B cell (primary cell): ENCODE results near the gene GFI1B. TPM values are rescaled to one million over a fixed set of nuclear protein-coding genes. Genes with fewer than 3 reads are reported as not detected.

Experiments used
- ATAC-seq: fragments of 200-7000 bp; cut with Tn5 transposase; one replicate; pipeline ENCODE4 v1.10.0; 2021; ENCODE audit warnings: low read depth, mild to moderate bottlenecking, moderate number of reproducible peaks, moderate library complexity
- CTCF ChIA-PET: fragments of 350-600 bp; sonication (Branson Sonifier 250); formaldehyde crosslinking; loops from one replicate; lab custom pipeline; 2021; ENCODE audit warnings: antibody characterized with exemption, inconsistent platforms; lab: Charles Lee
- POLR2A ChIA-PET: fragments of 350-600 bp; sonication (Branson Sonifier 250); formaldehyde crosslinking; loops from one replicate; lab custom pipeline; 2021; ENCODE audit warnings: antibody characterized with exemption; lab: Charles Lee
- DNase-seq: peaks from one replicate; pipeline ENCODE4 v3.0.0; 2013
- H2AFZ ChIP-seq: 2 replicates; pipeline ENCODE4 v1.6.1; 2012; ENCODE audit warnings: mild to moderate bottlenecking, low read depth, low read length; ENCODE audit not compliant: insufficient read depth, poor library complexity, severe bottlenecking
- H3K27ac ChIP-seq, 2 donors: 1 replicate in 1 of 2; 2 replicates in 1 of 2; pipeline ENCODE4 v1.5.1; 2012 to 2013; ENCODE audit warnings: low read length in 2 of 2, mild to moderate bottlenecking in 2 of 2, moderate library complexity in 1 of 2
- H3K27me3 ChIP-seq, 4 experiments: fragments of 200-600 bp in 1 of 4; sonication (generic) in 1 of 4; replicated peaks in 1 of 4; 1 replicate in 2 of 4; 2 replicates in 2 of 4; pipeline versions ENCODE4 v1.6.1 to v1.7.0; 2013 to 2016; ENCODE audit warnings: low read length in 3 of 4, mild to moderate bottlenecking in 2 of 4, mixed read lengths in 1 of 4, moderate library complexity in 1 of 4; ENCODE audit not compliant: insufficient read depth in 4 of 4, control insufficient read depth in 3 of 4; ENCODE audit errors: control extremely low read depth in 1 of 4
- H3K36me3 ChIP-seq, 2 experiments: replicated peaks in 1 of 2; 1 replicate in 1 of 2; 2 replicates in 1 of 2; pipeline versions ENCODE4 v1.6.1 to v1.7.1; 2013; ENCODE audit warnings: low read length in 1 of 2; ENCODE audit not compliant: insufficient read depth in 2 of 2, control insufficient read depth in 1 of 2; ENCODE audit errors: control extremely low read depth in 1 of 2, extremely low read depth in 1 of 2
- H3K4me1 ChIP-seq, 2 donors: fragments of 200-600 bp in 1 of 2; sonication (generic) in 1 of 2; 1 replicate in 1 of 2; 2 replicates in 1 of 2; pipeline versions ENCODE4 v1.5.1 to v1.6.1; 2013 to 2017; ENCODE audit warnings: low read length in 2 of 2; ENCODE audit not compliant: control insufficient read depth in 2 of 2, insufficient read depth in 2 of 2
- H3K4me2 ChIP-seq: replicated peaks from 2 replicates; pipeline ENCODE3; 2012; ENCODE audit warnings: mild to moderate bottlenecking, low read depth, low read length; ENCODE audit not compliant: poor library complexity, severe bottlenecking
- H3K4me3 ChIP-seq, 5 experiments: fragments of 200-600 bp in 1 of 5; sonication (generic) in 1 of 5; 1 replicate in 3 of 5; 2 replicates in 2 of 5; pipeline versions ENCODE4 v1.5.1 to v1.7.0; 2011 to 2016; ENCODE audit warnings: low read length in 4 of 5, mild to moderate bottlenecking in 4 of 5, low read depth in 2 of 5, control low read depth in 1 of 5, moderate library complexity in 1 of 5; ENCODE audit not compliant: insufficient read depth in 1 of 5; ENCODE audit errors: control extremely low read depth in 1 of 5, extremely low read depth in 1 of 5
- H3K79me2 ChIP-seq: fragments of 200-600 bp; sonication (generic); one replicate; pipeline ENCODE4 v1.6.0; 2016; ENCODE audit warnings: low read length; ENCODE audit not compliant: control insufficient read depth, insufficient read depth
- H3K9ac ChIP-seq: fragments of 200-600 bp; sonication (generic); 2 replicates; pipeline ENCODE4 v1.6.1; 2017; ENCODE audit warnings: mild to moderate bottlenecking, low read length, moderate library complexity
- H3K9me3 ChIP-seq, 3 donors: one replicate each; pipeline versions ENCODE4 v1.6.1 to v1.7.1; 2013; ENCODE audit warnings: low read length in 2 of 3; ENCODE audit not compliant: control insufficient read depth in 2 of 3, insufficient read depth in 1 of 3; ENCODE audit errors: control extremely low read depth in 1 of 3
- H4K20me1 ChIP-seq: 2 replicates; pipeline ENCODE4 v1.6.0; 2012; ENCODE audit warnings: mild to moderate bottlenecking, low read length; ENCODE audit not compliant: insufficient read depth, control insufficient read depth, poor library complexity, severe bottlenecking
- H3K27ac Mint-ChIP-seq: one replicate; pipeline ENCODE4 v1.8.0; 2021; ENCODE audit warnings: mixed read lengths
- H3K27me3 Mint-ChIP-seq: one replicate; pipeline ENCODE4 v1.8.0; 2021; ENCODE audit warnings: mixed read lengths
- H3K4me1 Mint-ChIP-seq: one replicate; pipeline ENCODE4 v1.8.0; 2021; ENCODE audit warnings: mixed read lengths
- H3K4me3 Mint-ChIP-seq: one replicate; pipeline ENCODE4 v1.8.0; 2021; ENCODE audit warnings: mixed read lengths
- H3K9me3 Mint-ChIP-seq: one replicate; pipeline ENCODE4 v1.8.0; 2022; ENCODE audit warnings: mixed read lengths; ENCODE audit not compliant: insufficient read depth
- EZH2 ChIP-seq: IDR thresholded peaks from 2 replicates; pipeline ENCODE4 v1.6.1; 2012; ENCODE audit warnings: borderline replicate concordance, low read depth, mild to moderate bottlenecking, moderate library complexity, low read length; ENCODE audit not compliant: insufficient read depth, poor library complexity, severe bottlenecking
- WGBS: methylation state at CpG from one replicate; pipeline ENCODE4 v1.1.5; 2013; ENCODE audit warnings: missing lambda C conversion rate; ENCODE audit not compliant: insufficient coverage; 5-methylcytosine and 5-hydroxymethylcytosine counted together
- intact Hi-C: fragments of 100-400 bp; cut with micrococcal nuclease; formaldehyde crosslinking; loops from one replicate; pipeline ENCODE4 v1.10.0; 2022
- polyA plus RNA-seq: library from polyadenylated mRNA; depleted of rRNA; stranded (reverse); fragments of >200 nt; gene quantifications from 2 replicates; pipeline ENCODE4 v1.2.3, GENCODE V29; 2012
- total RNA-seq, 2 donors: library from RNA; stranded (reverse); fragments of 120-200 nt in 1 of 2; gene quantifications; 1 replicate in 1 of 2; 2 replicates in 1 of 2; pipeline versions ENCODE4 v1.2.3 to v1.2.4, GENCODE V29; 2013 to 2022
- TF ChIP-seq, protein P1 (sequence below): fragments of 200-600 bp; IDR thresholded peaks from one replicate; pipeline ENCODE4 v1.8.0; 2022; ENCODE audit warnings: antibody characterized with exemption, mild to moderate bottlenecking

Gene GFI1B
- total and polyA plus RNA-seq, 2 donors (not counting 1 experiment from before 2014, with no cell fraction given): 0.09 TPM; not detected in 1

DNA sequence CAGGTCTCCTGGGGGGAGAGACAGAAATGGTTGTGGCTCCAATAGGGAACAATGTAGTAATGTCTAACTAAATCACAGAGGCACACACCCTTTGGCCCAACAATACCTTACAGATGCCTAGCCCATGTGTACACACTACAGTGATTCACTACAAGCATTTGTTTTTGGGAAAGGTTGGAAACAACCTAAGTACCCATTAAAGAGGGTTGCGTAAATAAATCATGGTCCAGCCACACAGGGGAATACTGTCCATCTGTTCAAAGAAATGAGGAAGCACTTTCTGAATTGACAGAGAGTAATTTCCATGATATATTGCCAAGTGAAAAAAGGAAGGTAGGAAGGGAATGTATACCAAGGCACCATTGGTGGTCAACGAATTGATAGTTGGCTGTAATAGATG lies 30.3 kb downstream of the GFI1B start:
- Histone ChIP-seq H3K27me3 (peaks cover 0 to 24% (median 3%) of the 10 kb centered on the region in 4 experiments), H2AFZ (no peak overlapping the region), H3K4me3 (no peak overlapping the region), H4K20me1 (no peaks in the 10 kb centered on the region), H3K79me2 (no peaks in the 10 kb centered on the region), H3K9me3 (peaks cover 0 to 12% (median 0%) of the 10 kb centered on the region in 3 donors), H3K27ac (no peak overlapping the region), H3K9ac (no peak overlapping the region), H3K36me3 (no peaks in the 10 kb centered on the region), H3K4me1 (no peaks in the 10 kb centered on the region), H3K4me2 (no peak overlapping the region)
- ATAC-seq: no peak
- Mint-ChIP-seq H3K4me1 (no peaks in the 10 kb centered on the region), H3K4me3 (no peak overlapping the region), H3K27me3 (peaks cover 34% of the 10 kb centered on the region), H3K9me3 (peaks cover 4% of the 10 kb centered on the region), H3K27ac (no peak overlapping the region)
- intact Hi-C loops: no loop called here
- WGBS: 0% methylated on average over 1 of the region's 2 CpGs
- CTCF ChIA-PET: no interaction called here
- POLR2A ChIA-PET: no interaction called here
- DNase-seq: no peak
- TF ChIP-seq, protein P1, sequence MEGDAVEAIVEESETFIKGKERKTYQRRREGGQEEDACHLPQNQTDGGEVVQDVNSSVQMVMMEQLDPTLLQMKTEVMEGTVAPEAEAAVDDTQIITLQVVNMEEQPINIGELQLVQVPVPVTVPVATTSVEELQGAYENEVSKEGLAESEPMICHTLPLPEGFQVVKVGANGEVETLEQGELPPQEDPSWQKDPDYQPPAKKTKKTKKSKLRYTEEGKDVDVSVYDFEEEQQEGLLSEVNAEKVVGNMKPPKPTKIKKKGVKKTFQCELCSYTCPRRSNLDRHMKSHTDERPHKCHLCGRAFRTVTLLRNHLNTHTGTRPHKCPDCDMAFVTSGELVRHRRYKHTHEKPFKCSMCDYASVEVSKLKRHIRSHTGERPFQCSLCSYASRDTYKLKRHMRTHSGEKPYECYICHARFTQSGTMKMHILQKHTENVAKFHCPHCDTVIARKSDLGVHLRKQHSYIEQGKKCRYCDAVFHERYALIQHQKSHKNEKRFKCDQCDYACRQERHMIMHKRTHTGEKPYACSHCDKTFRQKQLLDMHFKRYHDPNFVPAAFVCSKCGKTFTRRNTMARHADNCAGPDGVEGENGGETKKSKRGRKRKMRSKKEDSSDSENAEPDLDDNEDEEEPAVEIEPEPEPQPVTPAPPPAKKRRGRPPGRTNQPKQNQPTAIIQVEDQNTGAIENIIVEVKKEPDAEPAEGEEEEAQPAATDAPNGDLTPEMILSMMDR: no peak
- no peak for TF ChIP-seq EZH2

DNA sequence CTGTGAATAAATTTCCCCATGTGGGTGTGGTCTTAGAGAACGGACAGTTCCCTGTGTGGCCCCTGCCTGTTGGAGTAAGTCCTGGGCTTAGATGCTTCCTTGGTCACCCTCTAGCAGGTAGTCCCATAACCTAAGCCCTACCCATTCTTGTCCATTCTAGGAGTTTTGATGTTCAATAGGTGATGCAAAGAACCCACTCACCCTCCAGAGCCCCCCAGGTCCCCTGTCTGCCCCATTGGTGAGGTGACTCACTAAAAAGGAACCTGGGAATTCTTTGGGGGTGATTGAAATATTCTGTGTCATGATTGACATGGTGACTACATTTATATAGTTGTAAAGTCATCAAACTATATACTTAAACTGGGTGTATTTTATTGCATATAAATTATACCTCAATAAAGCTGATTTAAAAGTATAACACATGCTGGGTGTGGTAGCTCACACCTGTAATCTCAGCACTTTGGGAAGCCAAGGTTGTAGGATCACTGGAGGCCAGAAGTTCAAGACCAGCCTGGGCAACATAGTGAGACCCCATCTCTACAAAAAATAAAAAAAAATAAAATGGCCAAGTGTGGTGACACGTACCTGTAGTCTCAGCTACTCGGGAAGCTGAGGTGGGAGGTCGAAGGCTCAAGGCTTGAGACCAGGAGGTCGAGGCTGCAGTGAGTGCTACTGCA lies 31.6 kb downstream of the GFI1B start:
- H3K4me3 ChIP-seq: no peak overlapping the region
- no peak for TF ChIP-seq EZH2
- TF ChIP-seq, protein P1: no peak
- Mint-ChIP-seq H3K27me3 (peaks cover 35% of the 10 kb centered on the region), H3K4me3 (no peak overlapping the region), H3K27ac (no peak overlapping the region), H3K9me3 (peaks cover 5% of the 10 kb centered on the region), H3K4me1 (no peaks in the 10 kb centered on the region)
- no peak overlapping the region for H3K27ac ChIP-seq
- H4K20me1 ChIP-seq: no peaks in the 10 kb centered on the region
- ChIA-PET POLR2A (no interaction called here), CTCF (interaction anchor here (1.0 kb wide), 1 partner anchor 32 kb away, joined by 3 read pairs; no protein-coding TSS in a partner anchor)
- no peak overlapping the region for H2AFZ ChIP-seq
- H3K79me2 ChIP-seq: no peaks in the 10 kb centered on the region
- no peak overlapping the region for H3K9ac ChIP-seq
- intact Hi-C loops: no loop called here
- DNase-seq (no peak), ATAC-seq (no peak)
- peaks cover 0 to 14% (median 3%) of the 10 kb centered on the region in 4 experiments for H3K27me3 ChIP-seq
- peaks cover 0 to 12% (median 0%) of the 10 kb centered on the region in 3 donors for H3K9me3 ChIP-seq
- H3K36me3 ChIP-seq: no peaks in the 10 kb centered on the region
- WGBS: no CpG with 5 or more reads among the region's 5 CpGs
- H3K4me2 ChIP-seq: no peak overlapping the region
- no peaks in the 10 kb centered on the region for H3K4me1 ChIP-seq
